Measurements from ENCODE around the gene BCL6B. TPM values are rescaled to one million over a fixed set of nuclear protein-coding genes. Genes with fewer than 3 reads are reported as not detected.

BCL6B gene
- total RNA-seq, 1 donor from 2014 or later = not detected

GRCh38 chr17:7023576-7024401 lies 939 bp downstream of the BCL6B start:
- no peaks in the 10 kb centered on the region for H3K4me1 Mint-ChIP-seq (ENCODE audit: low read depth, unreplicated experiment)
- Histone ChIP-seq H3K4me2 (ENCODE audit: low read length) (peak overlapping the region; percentile 66), H3K4me1 (ENCODE audit: insufficient read depth, low read length) (peaks cover 5% of the 10 kb centered on the region), H3K9me3 (ENCODE audit: insufficient read depth, low read depth, low read length) (no peaks in the 10 kb centered on the region), H3K4me3 (ENCODE audit: insufficient read depth, low read depth, low read length) (peak overlapping the region; percentile 35), H3K27me3 (ENCODE audit: insufficient read depth, low read length) (peaks cover 10% of the 10 kb centered on the region), H3K27ac (ENCODE audit: low read depth, low read length) (no peak overlapping the region), H3K79me2 (ENCODE audit: insufficient read depth, low read length) (no peaks in the 10 kb centered on the region), H2AFZ (ENCODE audit: low read depth, low read length) (peak overlapping the region; percentile 81), H3K9ac (ENCODE audit: low read length) (no peak overlapping the region), H3K36me3 (ENCODE audit: insufficient read depth, low read length) (no peaks in the 10 kb centered on the region), H4K20me1 (ENCODE audit: insufficient read depth, low read length) (no peaks in the 10 kb centered on the region)
- DNase-seq (ENCODE audit: low read depth) (peak; percentile 58), FAIRE-seq (no peak)
- H3K9me3 Mint-ChIP-seq (ENCODE audit: unreplicated experiment) = peaks cover 2% of the 10 kb centered on the region
- TF ChIP-seq EZH2 (IDR thresholded peaks at IDR 0.05; ENCODE audit: insufficient read depth, low read length) (no peak), CTCF (IDR thresholded peaks at IDR 0.05; ENCODE audit: insufficient read depth, low read depth, low read length) (no peak)
- H3K27ac Mint-ChIP-seq (ENCODE audit: unreplicated experiment) = no peak overlapping the region
- H3K36me3 Mint-ChIP-seq (ENCODE audit: low read depth, unreplicated experiment) = peaks cover 3% of the 10 kb centered on the region
- peaks cover 29% of the 10 kb centered on the region for H3K27me3 Mint-ChIP-seq (ENCODE audit: low read depth, unreplicated experiment)
- H3K4me3 Mint-ChIP-seq (ENCODE audit: unreplicated experiment) = no peak overlapping the region

GRCh38 chr17:7024402-7024785 lies 1.5 kb downstream of the BCL6B start:
- H3K27me3 Mint-ChIP-seq (ENCODE audit: low read depth, unreplicated experiment) = peaks cover 33% of the 10 kb centered on the region
- no peak overlapping the region for H3K27ac Mint-ChIP-seq (ENCODE audit: unreplicated experiment)
- no peak for DNase-seq (ENCODE audit: low read depth)

More at GRCh38 chr17:7024402-7024785, 1.5 kb downstream of the BCL6B start:
- H3K9me3 ChIP-seq (ENCODE audit: insufficient read depth, low read depth, low read length) = no peaks in the 10 kb centered on the region
- H3K4me3 ChIP-seq (ENCODE audit: insufficient read depth, low read depth, low read length) = no peak overlapping the region
- H3K4me1 ChIP-seq (ENCODE audit: insufficient read depth, low read length) = peaks cover 5% of the 10 kb centered on the region
- no peak overlapping the region for H2AFZ ChIP-seq (ENCODE audit: low read depth, low read length)
- H3K9ac ChIP-seq (ENCODE audit: low read length) = no peak overlapping the region
- no peak for FAIRE-seq
- TF ChIP-seq CTCF (IDR thresholded peaks at IDR 0.05; ENCODE audit: insufficient read depth, low read depth, low read length) = no peak
- TF ChIP-seq EZH2 (IDR thresholded peaks at IDR 0.05; ENCODE audit: insufficient read depth, low read length) = no peak
- no peaks in the 10 kb centered on the region for H4K20me1 ChIP-seq (ENCODE audit: insufficient read depth, low read length)
- no peak overlapping the region for H3K4me2 ChIP-seq (ENCODE audit: low read length)
- peaks cover 2% of the 10 kb centered on the region for H3K9me3 Mint-ChIP-seq (ENCODE audit: unreplicated experiment)
- H3K27me3 ChIP-seq (ENCODE audit: insufficient read depth, low read length) = peaks cover 10% of the 10 kb centered on the region
- no peak overlapping the region for H3K27ac ChIP-seq (ENCODE audit: low read depth, low read length)
- H3K4me1 Mint-ChIP-seq (ENCODE audit: low read depth, unreplicated experiment) = no peaks in the 10 kb centered on the region
- H3K36me3 Mint-ChIP-seq (ENCODE audit: low read depth, unreplicated experiment) = peaks cover 3% of the 10 kb centered on the region
- no peaks in the 10 kb centered on the region for H3K36me3 ChIP-seq (ENCODE audit: insufficient read depth, low read length)
- no peak overlapping the region for H3K4me3 Mint-ChIP-seq (ENCODE audit: unreplicated experiment)
- no peaks in the 10 kb centered on the region for H3K79me2 ChIP-seq (ENCODE audit: insufficient read depth, low read length)

All from astrocyte (in vitro differentiated cells and primary cell).